Spleen (tissue), 7 donors: ENCODE data around the gene NOTCH2.
"Not testable (repeated sequence)": the region's sequence is repeated elsewhere in the genome, so short reads cannot be mapped to it uniquely, and the experiment has no call there.

Source experiments
- CTCF ChIP-seq, 11 experiments: fragments of 200-600 bp in 7 of 11; fragments of 450-650 bp in 4 of 11; sonication (generic) in 4 of 11; IDR thresholded peaks in 8 of 11; conservative IDR thresholded peaks in 3 of 11; 1 replicate in 7 of 11; 2 replicates in 4 of 11; pipeline versions ENCODE4 v1.4.0 to v1.8.0; 2016 to 2021; ENCODE audit warnings: antibody characterized with exemption in 11 of 11, inconsistent platforms in 4 of 11, mild to moderate bottlenecking in 1 of 11
- POLR2A ChIP-seq, 3 donors: fragments of 450-650 bp; IDR thresholded peaks; one replicate each; pipeline ENCODE4 v1.5.1; 2017; ENCODE audit warnings: antibody characterized with exemption in 3 of 3, mild to moderate bottlenecking in 1 of 3
- POLR2AphosphoS5 ChIP-seq, 3 donors: sonication (generic); formaldehyde crosslinking; IDR thresholded peaks; one replicate each; pipeline ENCODE4 v1.5.1; 2017; ENCODE audit warnings: antibody characterized with exemption in 3 of 3
- donor health status: DM: no; HTN: no; CAD: no; lungs with moderate emphysema.
- donor health status: DM: no; HTN: no; CAD: no.
- donor health status: DM: no; HTN: no; CAD: no.

DNA sequence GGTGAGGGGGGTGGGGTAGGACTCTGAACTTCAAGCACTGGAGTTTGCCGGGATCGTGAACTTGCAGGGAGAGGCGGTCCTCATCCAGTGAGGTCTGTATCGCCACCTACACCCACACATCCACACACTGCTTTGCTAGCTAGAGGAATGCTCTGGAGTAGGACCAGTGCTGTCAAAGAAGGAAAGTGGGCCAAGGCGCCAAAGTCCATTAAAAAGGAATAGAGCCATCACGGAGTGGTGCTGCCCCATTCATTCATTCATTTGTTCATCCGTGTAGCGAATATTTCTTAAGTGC lies 405 bp upstream of the NOTCH2 start:
- not testable (repeated sequence) for TF ChIP-seq CTCF (IDR thresholded peaks at IDR 0.05 in 8 of 11, conservative IDR thresholded peaks at IDR 0.05 in 3 of 11); POLR2A (IDR thresholded peaks at IDR 0.05); POLR2AphosphoS5 (IDR thresholded peaks at IDR 0.05)
